GM18505 (cell line): ENCODE measurements around the gene FAM124B.

Experiments
- ATAC-seq: cut with Tn5 transposase; IDR thresholded peaks from one replicate; pipeline ENCODE4 v1.9.1; 2021; ENCODE audit not compliant: unreplicated experiment
- POLR2A ChIP-seq: IDR thresholded peaks from 4 replicates; pipeline ENCODE4 v1.6.1; 2011; ENCODE audit warnings: borderline replicate concordance; ENCODE audit not compliant: insufficient read depth, insufficient read length; ENCODE audit errors: extremely low read depth

FAM124B gene

DNA sequence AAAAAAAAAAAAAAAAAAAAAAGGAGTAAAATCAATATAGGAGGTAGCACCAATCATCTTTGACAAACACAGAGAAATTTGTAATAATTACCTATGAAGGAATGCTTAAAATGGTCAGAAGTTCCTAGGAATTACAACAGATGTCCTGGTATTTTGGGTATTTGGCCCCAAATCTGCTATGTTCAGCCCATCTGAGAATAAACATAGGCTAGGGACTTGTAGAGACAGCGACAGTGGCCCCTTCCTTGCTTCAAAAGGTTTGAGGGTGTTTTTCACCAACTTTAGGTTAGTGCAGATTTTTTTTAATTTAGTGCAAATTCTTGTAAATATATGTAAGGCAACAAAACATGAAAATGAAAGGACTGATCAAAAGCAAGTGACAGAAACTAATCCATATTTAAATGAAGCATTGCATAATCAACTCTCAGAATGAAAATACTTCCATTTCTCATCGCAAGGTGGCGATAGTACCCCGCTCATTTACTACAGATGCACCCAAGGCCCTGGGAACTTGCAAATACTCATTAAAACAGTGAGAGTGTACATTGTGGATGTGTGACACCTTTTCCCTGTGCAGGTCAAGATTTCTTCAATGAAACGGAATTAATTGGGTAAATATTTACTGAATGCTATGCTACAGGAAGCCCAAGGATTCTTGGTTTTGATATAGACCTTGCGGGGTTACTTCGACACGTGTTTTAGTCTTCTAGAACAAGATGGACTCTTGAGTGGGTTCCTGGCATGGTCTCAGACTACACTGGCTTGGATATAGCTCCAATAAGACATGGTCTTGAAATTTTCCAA is 44.6 kb downstream of the FAM124B start:
- TF ChIP-seq POLR2A: no peak
- ATAC-seq: no peak

DNA sequence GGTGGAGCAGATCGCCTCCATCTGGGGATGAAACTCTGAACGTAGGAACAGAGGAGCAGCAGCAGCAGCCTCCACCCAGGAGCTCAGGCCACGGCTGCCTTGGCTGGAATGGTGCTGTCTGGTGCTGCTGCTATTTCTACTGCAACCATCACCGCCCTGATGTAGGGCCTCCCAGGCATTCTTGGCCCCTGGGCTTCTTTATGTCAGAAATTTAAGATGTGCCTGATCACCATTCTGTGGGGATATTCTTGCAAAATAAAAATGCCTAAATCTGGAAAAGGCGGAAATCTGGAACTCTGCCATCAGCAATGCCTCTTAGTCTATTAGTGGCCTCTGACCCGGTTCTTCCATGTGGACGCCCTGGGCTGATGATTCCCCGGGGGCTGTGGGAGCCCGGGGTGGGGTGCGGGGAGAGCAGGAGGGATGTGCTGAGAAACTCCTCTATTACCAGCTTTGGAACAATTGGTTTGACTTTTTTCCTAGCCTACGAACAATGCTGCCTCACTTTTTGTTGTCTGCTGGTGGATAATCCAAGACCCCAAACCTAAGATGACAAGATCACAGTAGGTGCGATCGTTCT is 47.2 kb downstream of the FAM124B start:
- ATAC-seq: no peak

DNA sequence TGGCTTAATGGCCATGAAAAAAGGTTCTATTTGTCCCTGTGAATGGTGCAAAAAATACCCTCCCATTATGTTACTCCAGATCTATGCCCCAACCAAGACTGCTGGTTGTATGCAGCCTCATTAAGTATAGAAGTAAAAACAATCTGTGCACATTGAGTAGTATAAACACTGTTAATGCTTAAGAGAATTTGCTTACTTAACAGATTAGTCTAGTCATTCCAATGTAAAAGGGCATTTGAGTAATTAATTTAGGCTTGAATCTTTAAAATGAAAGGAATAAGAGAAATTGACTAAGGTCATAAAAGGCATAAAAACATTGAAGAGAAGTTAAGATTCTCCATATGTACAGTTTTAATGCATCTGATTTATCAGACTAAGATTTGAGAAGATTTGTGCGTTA is 51.2 kb downstream of the FAM124B start:
- ATAC-seq: no peak
- TF ChIP-seq POLR2A: no peak

More for the DNA sequence above, 47.2 kb downstream of the FAM124B start:
- no peak for TF ChIP-seq POLR2A

DNA sequence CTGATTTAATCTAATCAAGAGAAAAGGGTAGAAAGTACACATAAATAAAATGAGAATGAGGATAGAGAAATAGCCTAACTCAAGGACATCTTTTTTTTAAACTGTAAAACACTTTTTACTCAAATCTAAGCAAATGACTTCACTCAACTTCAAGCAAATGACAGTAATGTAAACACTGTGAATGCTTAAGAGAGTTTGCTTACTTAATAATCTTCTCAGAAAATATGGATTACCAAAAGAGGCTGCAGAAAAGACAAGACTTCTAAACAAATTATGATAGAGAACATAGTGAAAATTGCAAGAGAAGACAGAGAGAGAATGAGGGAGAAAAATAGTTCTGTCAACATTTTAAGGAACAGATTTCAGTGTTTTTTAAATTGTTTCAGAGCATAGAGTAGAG is 52.5 kb downstream of the FAM124B start:
- TF ChIP-seq POLR2A: no peak
- no peak for ATAC-seq

DNA sequence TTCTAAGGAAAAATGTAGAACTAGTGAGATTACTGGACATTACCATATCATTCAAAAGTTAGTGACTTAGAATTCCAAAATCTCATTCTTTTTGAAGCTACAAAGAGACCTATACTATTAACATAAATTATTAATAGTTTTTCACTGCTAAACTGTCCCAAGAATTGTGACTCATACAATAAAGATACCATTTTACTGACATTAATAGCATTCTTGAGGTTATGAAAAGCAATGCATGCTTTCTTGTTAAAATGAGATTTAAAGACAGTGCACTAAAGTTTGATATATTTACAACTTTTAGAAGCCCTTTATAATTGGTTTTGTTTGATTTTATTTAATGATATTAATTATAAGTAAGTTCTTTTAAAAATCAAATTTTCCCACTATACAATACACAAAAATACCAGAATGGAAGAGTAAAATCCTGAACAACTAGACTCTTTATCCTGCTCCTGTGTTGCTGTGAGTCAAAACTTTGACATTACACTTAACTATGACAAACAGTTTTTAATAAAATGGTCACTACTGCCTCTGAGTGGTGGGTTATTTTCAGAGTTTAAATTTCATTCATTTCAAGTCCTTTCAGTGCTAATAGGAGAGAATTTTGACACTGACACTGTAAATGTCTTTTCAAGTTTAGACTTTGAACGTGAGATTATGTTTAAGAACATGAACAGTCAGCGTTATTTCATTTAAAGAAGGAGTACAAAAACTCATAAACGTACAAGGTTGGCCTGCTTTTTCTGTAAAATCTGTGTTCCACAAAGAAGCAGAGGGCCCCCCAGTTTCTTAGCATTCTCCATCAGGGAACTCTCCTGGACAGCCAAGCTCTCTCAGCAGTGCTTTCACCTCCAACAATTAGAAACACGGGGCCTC is 54.5 kb downstream of the FAM124B start:
- ATAC-seq: no peak
- no peak for TF ChIP-seq POLR2A

DNA sequence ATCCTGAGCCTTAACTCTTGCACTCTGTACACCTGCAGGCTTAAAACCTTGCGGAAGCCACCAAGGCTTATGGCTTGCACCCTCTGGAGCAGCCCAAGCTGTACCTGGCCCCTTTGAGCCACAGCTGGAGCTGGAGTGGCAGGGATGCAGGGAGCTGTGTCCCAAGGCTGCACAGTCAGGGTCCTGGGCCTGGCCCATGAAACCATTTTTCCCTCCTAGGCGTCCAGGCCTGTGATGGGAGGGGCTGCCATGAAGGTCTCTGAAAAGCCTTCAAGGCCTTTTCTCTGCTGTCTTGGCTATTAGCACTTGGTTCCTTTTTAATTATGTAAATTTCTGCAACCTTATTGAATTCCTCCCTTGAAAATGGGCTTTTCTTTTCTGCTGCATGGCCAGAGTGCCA is 56.4 kb downstream of the FAM124B start:
- ATAC-seq: no peak
- TF ChIP-seq POLR2A: no peak

DNA sequence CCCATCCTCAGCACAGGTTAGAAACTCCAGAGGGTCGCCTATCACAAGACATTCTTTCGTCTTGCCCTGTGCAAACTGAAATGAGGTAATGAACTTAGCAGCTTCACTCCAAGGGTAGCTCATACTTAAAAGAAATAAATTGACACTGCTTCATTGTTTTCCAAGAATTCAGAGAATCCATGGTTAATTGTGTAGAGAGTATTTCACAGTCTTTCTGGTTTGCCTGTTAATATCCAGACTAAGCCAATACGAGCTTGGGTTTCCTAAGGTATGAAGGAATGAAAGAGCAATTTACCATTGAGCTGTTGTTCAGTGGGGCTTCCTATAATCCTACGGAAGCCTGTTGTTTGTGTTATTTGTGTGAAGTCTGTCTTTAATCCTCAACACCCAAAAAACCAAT is 58.7 kb downstream of the FAM124B start:
- ATAC-seq: no peak
- TF ChIP-seq POLR2A: no peak

DNA sequence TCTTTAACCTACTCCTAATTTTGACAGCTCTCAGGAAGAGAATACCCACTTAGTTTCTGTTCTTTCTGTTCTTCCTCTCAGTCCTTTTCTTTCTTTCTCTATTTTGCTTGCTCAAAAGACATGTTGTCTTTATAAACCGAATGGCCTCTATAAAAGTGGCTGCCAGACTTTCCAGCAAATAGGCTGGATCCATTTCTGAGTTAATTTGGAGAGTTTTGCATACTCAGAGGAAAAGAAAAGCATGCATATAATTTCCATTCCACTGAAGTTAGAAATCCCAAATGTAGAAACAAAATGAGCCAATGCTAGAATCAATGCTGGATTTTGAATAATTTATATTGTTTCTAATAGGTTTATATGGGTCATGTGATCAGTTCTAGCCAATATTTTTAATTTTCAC is 65.9 kb downstream of the FAM124B start:
- ATAC-seq: no peak
- no peak for TF ChIP-seq POLR2A

DNA sequence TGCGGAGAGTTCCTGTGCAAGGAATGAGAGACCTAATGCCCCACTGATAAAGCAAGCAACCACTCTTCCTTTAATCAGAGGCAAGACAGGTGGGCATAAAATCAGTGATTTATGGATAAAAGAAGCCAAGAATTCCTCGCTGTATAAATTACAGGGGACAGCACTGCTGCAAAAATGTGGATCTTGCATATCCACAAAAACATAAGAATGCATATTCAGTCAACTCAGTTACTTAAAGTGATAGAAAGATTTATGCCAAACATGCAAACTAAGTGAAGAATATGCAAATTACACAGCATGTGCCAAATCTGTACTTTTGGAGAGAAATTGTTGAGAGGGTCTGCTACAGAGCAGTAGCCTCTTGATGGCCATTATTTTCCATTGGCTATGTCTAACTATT is 67.2 kb downstream of the FAM124B start:
- ATAC-seq: no peak
- TF ChIP-seq POLR2A: no peak

DNA sequence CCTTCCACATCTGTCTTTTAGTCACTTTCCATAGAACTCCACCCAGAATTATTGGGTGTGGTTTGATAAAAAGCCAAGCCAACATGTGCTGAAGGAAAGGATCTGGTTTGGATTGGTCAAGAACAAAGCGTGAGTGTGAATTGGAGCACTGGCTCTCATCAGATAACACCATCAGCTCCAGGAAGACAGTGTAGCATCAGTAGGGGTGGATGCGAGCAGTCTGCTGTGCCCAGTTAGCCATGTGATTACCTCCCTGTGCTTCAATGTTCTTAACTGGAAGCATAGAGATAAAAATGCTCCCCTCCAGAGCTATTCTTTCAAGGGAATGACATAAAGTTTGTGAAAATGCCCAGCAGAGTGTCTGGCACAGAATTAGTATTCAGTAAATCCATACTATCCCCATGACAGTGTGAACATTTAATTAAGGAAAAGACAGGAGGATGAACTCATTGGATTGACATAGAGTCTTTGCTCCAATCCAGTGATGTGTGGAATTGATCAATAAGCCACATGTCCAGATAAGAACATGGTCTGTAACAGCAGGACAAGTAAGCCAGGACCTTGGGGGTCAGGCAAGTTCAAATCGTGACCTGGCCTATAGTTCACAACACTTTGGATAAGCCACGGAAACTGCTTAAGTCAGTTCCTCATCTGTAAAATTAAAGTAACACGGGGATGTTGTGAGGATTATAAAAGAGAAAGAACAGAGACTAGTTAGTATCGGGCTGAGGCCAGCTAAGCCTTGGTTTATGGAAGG is 68.0 kb downstream of the FAM124B start:
- TF ChIP-seq POLR2A: no peak
- no peak for ATAC-seq

DNA sequence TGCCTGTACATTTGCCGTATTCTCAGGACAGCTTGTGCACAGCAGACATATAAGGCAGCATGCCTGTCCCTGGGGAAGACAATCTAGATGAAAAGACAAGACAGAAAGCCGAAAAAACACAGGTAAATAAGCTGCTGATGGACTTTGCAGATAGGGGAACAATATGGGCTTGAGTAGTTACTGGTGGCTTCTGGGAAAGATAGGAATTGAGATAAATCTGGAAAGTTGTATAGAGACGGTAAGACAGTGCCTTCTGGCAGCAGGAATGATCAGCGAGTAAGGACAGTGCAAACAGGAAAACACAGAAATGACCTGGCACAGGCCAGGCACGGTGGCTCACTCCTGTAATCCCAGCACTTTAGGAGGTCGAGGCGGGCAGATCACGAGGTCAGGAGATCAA is 70.2 kb downstream of the FAM124B start:
- no peak for ATAC-seq
- no peak for TF ChIP-seq POLR2A

DNA sequence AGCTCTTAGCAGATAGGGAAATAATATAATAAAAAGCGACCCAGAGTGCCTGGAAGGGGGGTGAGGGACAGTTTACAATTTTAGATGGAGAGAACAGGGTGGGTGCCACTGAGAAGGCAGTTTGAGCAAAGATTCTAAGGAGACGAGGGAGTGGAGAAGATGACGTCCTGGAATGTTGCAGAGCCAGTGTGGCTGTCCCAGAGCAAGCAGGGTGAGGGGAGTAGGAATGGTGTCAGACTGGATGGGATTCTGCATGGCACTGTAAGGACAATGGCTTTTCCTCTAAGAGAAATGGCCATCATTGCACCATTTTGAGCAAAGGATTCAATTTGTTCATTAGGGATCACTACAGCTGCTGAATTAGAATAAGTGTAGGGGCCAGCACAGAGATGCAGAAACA is 73.1 kb downstream of the FAM124B start:
- no peak for ATAC-seq
- no peak for TF ChIP-seq POLR2A
